HG02678 (cell line): ENCODE results near the gene GASK1A.
"Not testable (repeated sequence)": the region's sequence is repeated elsewhere in the genome, so short reads cannot be mapped to it uniquely, and the experiment has no call there.

Experiments
- ATAC-seq: cut with Tn5 transposase; IDR thresholded peaks from one replicate; pipeline ENCODE4 v1.9.1; 2021; ENCODE audit warnings: mild to moderate bottlenecking, moderate library complexity; ENCODE audit not compliant: unreplicated experiment

The GASK1A gene

GRCh38 chr3:43055806-43056770 lies 77.0 kb downstream of the GASK1A start:
- ATAC-seq, result no peak

DNA sequence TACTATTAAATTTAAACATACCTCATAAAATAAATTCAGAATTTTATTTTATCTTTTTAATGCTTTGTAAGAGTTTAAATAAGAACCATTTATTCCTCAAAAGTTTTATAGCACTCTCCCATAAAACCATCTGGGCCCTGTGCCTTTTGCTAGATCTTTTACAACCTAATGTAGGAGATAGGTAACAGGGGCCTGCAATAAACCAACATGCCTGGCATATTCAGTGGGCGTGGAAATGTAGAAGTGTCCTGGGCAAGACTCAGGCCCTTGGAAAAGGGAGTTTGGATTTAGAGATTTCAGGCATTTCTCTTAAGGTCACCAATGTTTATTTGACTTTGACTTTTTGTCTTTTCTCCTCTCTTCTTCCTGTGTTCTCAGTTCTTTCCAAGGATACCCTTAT lies 80.3 kb downstream of the GASK1A start:
- ATAC-seq, result no peak

- ATAC-seq, result no peak
Observed at GRCh38 chr3:43061101-43061895, 82.2 kb downstream of the GASK1A start.

- no peak for ATAC-seq
Observed at GRCh38 chr3:43062040-43062563, 83.0 kb downstream of the GASK1A start.

GRCh38 chr3:43062564-43063040 lies 83.5 kb downstream of the GASK1A start:
- ATAC-seq, result no peak

- no peak for ATAC-seq
Observed at GRCh38 chr3:43063114-43063513, 84.0 kb downstream of the GASK1A start.

- ATAC-seq, result not testable (repeated sequence)
Observed at GRCh38 chr3:43070670-43071069, 91.6 kb downstream of the GASK1A start.

GRCh38 chr3:43071313-43071893 lies 92.3 kb downstream of the GASK1A start:
- no peak for ATAC-seq

GRCh38 chr3:43072361-43072760 lies 93.2 kb downstream of the GASK1A start:
- no peak for ATAC-seq

DNA sequence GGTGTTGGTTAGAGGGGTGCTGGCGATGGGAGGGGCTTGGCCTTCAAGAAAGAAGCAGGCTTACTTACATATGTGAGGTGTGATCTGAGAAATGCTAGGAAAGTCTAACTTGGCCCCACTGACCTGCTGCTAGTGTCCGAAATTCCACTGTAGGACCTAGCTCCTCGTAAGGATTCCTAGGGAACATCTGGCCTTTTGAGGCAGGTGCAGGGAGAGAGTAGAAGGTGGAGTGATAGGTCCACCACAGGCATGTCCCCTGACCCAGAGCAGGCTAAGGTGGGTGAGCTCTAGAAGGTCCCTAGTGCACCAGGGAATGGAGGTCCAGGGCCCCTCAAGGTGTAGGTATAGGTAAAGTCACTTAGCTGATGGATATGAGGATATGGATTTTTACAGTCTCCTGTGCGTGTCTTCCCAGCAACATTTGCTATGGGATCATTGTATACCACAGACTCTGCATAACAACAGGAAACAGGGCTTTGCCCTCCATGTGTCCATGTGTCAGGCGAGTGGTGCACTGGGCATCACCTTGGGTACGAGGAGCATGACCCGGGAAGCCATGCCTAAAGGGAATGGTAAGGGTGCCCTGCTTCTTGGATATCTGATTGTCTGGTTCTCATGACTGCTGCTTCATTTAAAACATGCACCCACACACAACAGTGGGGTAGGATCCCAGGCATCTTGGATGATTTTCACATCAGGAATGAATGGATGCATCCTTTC lies 94.2 kb downstream of the GASK1A start:
- no peak for ATAC-seq

DNA sequence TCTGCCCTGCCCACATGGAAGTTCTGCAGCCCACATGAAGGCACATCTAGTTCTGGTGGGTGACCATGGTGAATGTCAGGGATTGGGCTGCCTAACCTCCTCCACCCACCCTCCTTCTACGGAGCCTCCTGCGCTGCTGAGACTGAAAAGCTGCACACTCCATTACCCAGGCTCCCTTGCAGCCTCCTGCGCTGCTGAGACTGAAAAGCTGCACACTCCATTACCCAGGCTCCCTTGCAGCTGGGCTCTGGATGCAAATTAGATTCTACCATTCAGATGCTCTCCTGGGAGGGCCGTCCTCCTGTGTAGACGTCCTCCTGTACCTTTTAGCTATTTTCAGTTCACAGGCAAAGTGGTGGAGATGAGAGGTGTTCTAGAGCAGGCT lies 94.7 kb downstream of the GASK1A start:
- ATAC-seq, result no peak

- no peak for ATAC-seq
Observed at GRCh38 chr3:43074482-43074881, 95.4 kb downstream of the GASK1A start.

DNA sequence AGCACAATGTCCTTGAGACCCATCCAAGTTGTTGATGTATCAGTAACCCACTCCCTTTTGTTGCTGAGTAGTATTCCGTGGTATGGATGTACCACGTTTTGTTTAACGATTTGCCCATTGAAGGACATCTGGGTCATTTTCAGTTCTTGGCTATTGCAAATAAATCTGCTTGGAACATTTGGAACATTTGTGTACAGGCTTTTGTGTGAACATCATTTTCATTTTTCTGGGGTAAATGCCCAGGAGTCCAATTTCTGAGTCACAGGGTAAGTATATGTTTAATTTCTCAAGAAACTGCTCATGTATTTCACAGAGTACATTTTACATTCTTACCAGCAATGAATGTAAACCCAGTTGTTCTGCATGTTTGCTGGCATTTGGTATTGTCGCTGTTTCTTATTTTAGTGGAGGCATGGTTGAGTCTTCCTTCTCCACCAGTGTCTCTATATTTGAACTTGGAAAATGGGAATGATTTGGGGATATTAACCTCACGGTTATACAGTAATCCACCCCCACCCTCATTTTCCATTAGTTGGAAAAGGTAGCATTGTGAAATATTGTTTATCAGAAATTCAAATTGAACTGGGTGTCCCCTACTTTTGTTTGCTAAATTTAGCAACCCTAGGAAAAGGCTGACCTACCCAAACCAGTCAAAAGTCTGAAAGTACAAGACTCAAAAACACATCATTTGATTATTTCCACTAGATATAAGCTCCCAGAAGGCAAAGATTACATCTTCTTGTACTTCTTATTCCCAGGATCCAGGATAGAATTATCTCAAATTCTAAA lies 96.0 kb downstream of the GASK1A start:
- ATAC-seq, result no peak

GRCh38 chr3:43075904-43076661 lies 97.0 kb downstream of the GASK1A start:
- no peak for ATAC-seq

DNA sequence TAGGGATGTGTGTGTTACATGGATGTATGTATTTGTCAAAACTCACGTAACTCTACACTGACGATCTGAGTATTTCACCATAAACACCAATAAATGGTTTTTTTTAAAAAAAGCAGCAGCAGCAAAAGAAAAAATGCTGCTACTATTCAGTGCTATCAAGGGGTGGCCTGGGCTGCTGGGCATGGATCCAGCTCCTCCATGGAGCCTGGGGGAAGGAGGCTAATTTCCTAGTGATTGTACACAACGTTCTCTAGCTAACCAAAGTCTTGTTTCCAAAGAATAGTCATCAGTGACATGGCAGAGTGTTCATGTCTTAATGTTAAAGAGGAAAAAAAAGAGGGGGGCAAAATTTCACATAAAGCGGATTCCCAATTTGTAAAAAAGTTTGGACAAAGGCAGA lies 97.7 kb downstream of the GASK1A start:
- no peak for ATAC-seq

DNA sequence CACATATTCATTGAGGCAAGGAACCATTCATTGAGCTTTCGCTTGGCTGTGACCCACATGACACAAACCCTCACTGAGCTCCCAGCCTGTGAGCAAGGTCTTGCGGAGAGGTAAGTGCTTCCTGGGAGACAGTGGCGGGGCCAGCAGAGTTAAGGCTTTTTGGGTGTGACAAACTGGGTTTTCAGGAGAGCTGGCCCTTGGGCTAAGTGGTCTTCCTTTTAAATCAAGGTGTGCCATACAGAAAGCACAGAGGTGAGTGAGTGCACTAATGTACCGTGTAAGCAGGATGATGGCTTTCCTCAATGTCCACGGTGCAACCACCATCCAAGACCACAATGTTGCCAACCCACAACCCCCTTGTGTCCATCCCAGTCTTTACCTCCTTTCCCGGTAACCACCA lies 98.2 kb downstream of the GASK1A start:
- ATAC-seq, result no peak

- no peak for ATAC-seq
Observed at GRCh38 chr3:43077707-43078106, 98.6 kb downstream of the GASK1A start.

DNA sequence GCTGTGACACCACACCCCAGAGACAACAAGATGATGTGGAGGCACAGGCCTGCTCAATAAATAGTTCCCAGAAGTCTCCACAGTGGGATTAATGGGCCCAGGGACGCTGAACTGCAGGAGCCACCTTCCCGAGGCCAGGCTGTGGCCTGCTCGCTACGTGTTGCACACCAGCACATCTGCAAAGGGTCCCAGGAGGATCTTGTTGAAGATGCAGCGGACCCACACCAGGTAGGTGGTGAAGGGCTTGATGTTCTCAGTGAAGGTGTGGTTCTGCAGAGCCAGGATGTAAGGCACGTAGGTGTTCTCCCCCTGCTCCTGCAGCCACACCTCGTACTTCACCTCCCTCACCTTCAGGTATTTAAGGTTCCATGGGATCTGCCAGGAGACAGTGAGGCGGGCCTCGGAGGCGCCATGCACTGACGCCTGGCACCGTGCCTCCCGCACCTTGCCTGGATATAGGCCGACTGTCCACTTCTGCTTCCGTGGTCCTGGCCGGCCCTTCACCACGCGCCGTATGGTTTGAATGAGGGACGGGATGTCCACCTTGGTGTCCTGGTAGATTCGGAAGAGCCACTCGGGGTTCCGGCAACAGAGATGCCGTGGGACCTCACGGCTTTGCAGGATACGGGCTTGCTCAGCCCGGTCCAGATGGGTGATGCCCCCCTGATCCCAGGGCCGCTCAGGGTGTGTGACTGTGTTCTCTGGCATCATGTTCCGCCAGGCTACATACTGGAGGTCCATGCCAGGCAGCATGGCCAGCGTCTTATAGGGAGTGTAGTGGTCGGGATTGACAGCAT lies 100.6 kb downstream of the GASK1A start:
- no peak for ATAC-seq
